ENCODE results near the gene S100G.

The S100G gene

DNA sequence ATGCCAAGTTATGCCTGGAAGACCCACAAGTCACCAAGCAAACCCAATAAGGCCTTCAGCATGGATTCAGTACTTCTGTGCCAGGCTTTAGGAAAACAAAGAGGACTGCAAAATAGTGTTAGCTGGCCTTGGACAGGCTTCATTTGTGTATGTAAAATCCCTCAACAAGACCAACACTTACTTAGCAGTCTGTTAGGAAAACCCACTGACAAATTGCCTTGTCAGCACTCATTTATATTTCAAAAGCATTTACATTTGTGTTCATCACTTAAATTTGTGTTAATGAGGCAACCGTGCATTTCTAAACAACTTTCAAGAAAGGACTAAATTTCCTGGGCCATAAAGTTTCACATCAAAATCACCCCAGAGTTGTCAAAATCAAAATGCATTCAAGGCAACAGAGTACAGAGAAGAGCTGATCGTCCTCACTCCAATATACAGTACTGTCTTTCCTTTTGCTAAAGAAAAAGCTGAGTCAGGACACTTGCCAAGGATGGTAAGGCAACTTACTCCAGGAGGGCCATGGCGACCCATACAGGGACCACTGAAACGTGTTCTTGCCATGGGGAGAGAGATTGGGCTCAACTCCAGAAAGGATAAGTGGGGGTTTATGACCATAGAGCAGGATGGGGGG, 1.6 kb downstream of the S100G start:
- no peak for DNase-seq

DNA sequence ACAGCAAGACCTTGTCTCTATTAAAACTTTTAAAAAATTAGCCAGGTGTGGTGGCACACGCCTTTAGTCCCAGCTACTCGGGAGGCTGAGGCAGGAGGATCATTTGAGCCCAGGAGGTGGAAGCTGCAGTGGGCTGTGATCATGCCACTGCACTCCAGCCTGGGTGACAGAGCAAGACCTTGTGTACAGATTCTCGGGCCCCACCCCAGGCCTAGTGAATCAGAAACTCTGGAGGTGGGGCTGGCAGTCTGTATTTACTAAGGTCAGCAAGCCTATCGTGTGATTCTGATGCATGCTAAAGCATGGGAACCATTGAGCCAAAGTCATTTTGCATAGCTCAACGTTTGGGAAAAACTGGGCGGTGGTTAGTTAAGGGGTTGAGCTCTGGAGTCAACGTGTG, 3.5 kb downstream of the S100G start:
- no peak for DNase-seq

DNA sequence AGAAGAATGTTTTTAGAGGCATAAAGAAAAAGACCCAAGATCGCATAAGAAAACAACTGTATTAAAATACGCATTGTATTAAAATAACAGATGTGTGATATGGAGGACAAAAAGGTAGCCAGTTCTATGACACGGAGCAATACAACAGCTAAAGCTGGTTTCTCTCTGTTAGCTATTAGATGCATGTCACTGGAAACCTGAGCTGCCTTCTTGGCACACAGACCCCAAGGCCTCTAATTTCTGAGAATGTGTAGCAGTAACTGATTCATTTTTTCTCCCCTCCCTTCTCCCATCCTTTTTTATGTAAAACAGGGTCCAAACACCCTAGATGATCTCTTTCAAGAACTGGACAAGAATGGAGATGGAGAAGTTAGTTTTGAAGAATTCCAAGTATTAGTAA, 4.1 kb downstream of the S100G start:
- DNase-seq, result no peak

GRCh38 chrX:16658284-16658683, 8.3 kb downstream of the S100G start:
- no peak for DNase-seq

- DNase-seq, result no peak
These were observed 9.4 kb downstream of the S100G start for GRCh38 chrX:16659321-16659720.

DNA sequence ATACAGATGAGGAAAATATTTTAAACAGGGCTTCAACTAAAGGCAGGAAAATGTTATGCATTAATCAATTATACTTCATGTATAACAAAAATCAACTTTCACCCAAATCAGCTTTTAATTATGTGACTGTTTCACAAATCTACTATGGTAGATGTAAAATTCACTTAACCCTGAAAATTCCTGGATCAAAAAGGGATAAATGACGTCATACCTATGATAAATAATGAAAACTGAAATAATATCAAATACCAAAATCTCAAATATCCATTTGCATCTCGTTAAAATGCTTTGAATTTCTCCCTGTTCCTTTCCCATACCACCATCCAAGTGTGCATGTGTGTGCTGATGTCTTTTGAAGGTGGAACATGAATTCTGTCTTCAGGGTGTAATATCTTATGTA, 11.5 kb downstream of the S100G start:
- DNase-seq, result no peak

DNA sequence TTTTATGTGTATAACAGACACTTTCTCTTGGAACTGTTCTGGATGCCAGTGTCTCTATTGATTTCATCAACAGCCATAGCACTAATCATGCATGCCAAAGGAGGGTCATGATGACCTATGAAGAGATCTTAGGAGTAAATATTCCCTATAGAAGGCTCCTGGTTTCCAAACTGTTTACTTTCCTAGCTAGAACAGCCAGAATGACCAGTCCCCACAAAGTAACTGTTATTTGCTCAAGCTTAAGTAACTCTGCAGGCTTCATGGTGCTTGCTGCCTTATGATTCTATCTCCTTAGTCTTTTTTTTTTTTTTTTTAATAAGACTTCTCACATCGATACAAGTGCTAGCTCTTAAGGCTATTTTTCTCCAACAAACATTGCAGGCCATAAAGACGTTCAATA, 12.4 kb downstream of the S100G start:
- DNase-seq, result no peak

- DNase-seq, result no peak
These were observed 14.1 kb downstream of the S100G start for GRCh38 chrX:16664074-16664473.

DNA sequence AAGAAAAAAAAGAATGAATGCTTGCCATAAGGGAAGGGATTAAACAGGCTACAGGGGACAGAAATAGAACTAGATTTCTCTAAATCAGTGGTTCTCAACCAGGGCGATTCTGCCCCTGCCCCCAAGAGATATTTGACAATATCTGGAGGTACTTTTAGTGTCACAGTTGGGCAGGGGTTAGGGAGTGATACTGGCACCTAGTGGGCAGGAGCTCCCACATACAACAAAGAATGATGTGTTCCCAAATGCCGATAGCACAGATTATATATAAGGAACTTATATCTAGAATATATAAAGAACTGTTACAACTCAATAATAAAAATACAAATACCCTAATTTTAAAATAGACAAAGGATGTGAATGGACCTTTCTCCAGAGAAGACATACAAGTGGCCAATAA, 14.7 kb downstream of the S100G start:
- DNase-seq, result no peak

DNA sequence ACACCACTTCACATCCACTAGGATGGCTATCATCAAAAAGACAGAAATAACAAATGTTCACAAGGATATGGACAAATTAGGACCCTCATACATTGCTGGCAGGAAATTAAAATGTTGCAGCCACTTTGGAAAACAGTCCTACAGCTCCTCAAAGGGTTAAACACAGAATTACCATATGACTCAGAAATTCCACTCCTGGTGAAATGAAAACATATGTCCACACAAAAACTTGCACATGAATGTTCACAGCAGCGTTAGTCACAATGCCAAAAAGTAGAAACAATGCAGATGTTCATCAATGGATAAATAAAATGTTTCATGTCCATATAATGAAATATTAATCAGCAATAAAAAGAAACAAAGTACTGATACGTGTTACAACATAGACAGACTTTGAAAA, 15.1 kb downstream of the S100G start:
- DNase-seq, result no peak

DNA sequence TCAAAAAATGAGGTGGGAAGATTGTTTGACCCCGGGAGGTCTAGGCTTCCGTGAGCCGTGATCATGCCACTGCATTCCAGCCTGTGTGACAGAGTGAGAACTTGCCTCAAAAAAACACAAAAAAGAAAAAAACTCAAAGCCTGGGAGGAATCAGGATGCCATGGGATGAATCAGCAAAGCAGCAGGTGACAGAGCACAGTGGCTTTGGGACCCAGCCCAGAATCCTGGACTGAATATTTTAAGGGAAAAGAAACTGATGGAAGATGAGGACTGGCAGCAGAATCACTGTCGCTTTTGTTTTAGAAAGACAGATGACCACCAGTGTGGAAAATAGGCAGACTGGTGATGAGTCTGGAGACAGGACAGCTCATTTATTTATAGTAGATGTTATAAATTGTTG, 16.6 kb downstream of the S100G start:
- DNase-seq, result no peak

DNA sequence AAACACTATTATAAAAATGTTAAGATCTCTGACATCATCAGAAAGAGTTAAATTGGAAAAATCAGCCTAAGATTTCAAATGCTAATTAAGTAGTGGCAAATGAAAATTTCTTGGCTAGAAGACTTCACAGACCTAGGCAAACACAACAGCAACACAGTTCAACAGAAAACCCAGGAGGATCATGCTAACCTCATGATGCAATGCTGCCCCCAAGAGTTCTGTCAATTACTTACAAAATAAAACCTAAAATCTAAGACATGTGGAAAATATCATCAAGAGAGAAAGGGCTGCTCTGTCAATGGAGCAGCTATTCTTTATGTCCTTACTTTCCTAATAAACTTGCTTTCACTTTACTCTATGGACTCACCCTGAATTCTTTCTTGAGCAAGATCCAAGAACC, 21.0 kb downstream of the S100G start:
- DNase-seq, result no peak

DNA sequence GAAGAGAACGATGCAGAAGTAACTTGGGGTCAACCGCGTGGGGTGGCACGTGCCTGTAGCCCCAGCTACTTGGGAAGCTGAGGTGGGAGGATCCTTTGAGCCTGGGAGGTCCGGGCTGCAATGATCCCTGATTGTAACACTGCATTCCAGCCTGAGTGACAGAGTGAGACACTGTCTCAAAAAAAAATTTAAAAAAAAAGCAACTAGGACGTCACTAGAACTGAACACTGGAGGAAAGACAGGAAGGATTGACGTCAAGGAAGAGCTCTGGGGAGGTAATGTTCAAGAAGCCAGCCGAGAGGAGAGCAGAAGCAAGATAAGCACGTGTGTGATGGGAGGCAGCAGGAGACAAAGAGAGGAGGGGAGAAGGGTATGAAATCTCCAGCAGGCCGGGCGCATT, 28.7 kb downstream of the S100G start:
- DNase-seq, result no peak

DNA sequence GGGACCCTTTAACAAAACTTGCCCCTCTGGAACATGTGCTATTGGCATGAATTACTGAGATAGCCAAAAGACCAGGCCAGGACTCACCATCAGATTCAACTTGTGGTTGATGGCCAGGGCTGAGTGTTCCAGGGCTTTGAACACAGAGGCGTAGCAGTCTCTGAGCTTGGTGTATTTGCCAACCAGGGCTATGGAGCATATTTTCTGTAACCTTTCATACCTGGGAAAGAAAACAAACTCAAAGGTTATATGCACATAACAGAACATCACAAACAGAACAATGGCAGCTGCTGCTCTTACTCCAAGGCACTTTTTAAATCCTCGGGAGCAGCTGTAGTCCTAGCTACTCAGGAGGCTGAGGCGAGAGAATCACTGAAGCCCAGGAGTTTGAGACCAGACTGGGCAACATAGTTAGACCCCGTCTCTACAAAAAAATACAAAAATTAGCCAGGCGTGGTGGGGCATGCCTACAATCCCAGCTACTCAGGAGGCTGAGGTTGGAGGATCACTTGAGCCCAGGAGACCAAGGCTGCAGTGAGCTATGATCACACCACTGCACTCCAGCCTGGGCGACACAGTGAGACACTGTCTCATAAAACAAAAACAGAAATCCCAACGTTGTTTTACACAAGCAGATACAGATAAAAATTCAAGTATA, 33.2 kb downstream of the S100G start:
- DNase-seq, result no peak

GRCh38 chrX:16687514-16687913, 37.6 kb downstream of the S100G start:
- DNase-seq, result no peak

GRCh38 chrX:16695079-16695676, 45.2 kb downstream of the S100G start:
- no peak for DNase-seq

DNA sequence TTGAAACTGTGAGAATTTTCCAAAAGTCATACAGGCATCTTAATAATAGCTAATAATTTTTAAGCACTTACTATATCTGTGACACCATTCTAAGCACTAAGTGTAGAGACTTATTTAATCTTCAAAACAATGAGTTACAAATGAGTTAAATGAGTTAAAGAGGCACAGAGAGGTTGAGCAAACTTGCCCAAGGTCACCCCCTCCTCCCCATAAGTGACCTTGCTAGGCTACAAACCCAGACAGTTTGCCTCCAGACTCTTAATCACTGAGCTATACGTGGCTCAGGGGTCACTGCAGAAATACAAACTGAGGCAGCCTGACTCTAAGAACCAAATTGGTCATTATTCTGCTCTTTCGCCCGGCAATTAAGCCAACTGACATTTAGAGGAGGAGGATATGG, 47.0 kb downstream of the S100G start:
- DNase-seq, result no peak

- no peak for DNase-seq
These were observed 49.4 kb downstream of the S100G start for GRCh38 chrX:16699389-16699788.

- DNase-seq, result no peak
These were observed 50.8 kb downstream of the S100G start for GRCh38 chrX:16700734-16701133.

GRCh38 chrX:16702700-16703599, 53.0 kb downstream of the S100G start:
- no peak for DNase-seq
